Osteoblast (primary cell): ENCODE data around the gene HNRNPL. TPM values are rescaled to one million over a fixed set of nuclear protein-coding genes. Genes with fewer than 3 reads are reported as not detected.

Experiments
- DNase-seq: peaks from one replicate; pipeline ENCODE4 v3.0.0; 2011; ENCODE audit warnings: low spot score, mixed read lengths; ENCODE audit not compliant: insufficient read length; ENCODE audit errors: missing footprints
- H2AFZ ChIP-seq: 2 replicates; pipeline ENCODE4 v1.6.0; 2011; ENCODE audit warnings: mild to moderate bottlenecking, low read length
- H3K27ac ChIP-seq: 2 replicates; pipeline ENCODE4 v1.5.1; 2011; ENCODE audit warnings: mild to moderate bottlenecking, low read depth, low read length, moderate library complexity
- H3K27me3 ChIP-seq: 2 replicates; pipeline ENCODE4 v1.6.0; 2012; ENCODE audit warnings: mild to moderate bottlenecking, control low read depth, inconsistent platforms, low read length, moderate library complexity; ENCODE audit not compliant: insufficient read depth
- H3K36me3 ChIP-seq: 2 replicates; pipeline ENCODE4 v1.5.1; 2011; ENCODE audit warnings: mild to moderate bottlenecking, low read length, control low read depth, moderate library complexity; ENCODE audit not compliant: insufficient read depth
- H3K4me1 ChIP-seq: 2 replicates; pipeline ENCODE4 v1.5.1; 2011; ENCODE audit warnings: mild to moderate bottlenecking, low read length, control low read depth, moderate library complexity; ENCODE audit not compliant: insufficient read depth
- H3K4me2 ChIP-seq: 2 replicates; pipeline ENCODE4 v1.6.0; 2011; ENCODE audit warnings: mild to moderate bottlenecking, low read length; ENCODE audit not compliant: insufficient read depth
- H3K4me3 ChIP-seq: fragments of 200-600 bp; sonication (generic); 3 replicates; pipeline ENCODE4 v1.5.1; 2012; ENCODE audit warnings: mild to moderate bottlenecking, low read length, inconsistent platforms; ENCODE audit not compliant: insufficient read depth
- H3K79me2 ChIP-seq: 2 replicates; pipeline ENCODE4 v1.6.0; 2012; ENCODE audit warnings: mild to moderate bottlenecking, low read length, control low read depth, inconsistent platforms; ENCODE audit not compliant: insufficient read depth
- H3K9me3 ChIP-seq: 2 replicates; pipeline ENCODE4 v1.5.1; 2011; ENCODE audit warnings: low read depth, low read length, control low read depth
- H4K20me1 ChIP-seq: 2 replicates; pipeline ENCODE4 v1.6.0; 2012; ENCODE audit warnings: mild to moderate bottlenecking, low read length, control low read depth; ENCODE audit not compliant: insufficient read depth
- CTCF ChIP-seq: IDR thresholded peaks from 2 replicates; pipeline ENCODE4 v1.5.1; 2011; ENCODE audit warnings: mild to moderate bottlenecking, low read depth, low read length, moderate library complexity; ENCODE audit errors: extremely low read depth
- total RNA-seq: library from RNA; depleted of rRNA; stranded (reverse); fragments of >200 nt; gene quantifications from 2 replicates; pipeline ENCODE4 v1.2.3, GENCODE V29; 2012

The HNRNPL gene
- total RNA-seq, 1 donor: 188 TPM

GRCh38 chr19:38848299-38849146 lies 1.3 kb downstream of the HNRNPL start:
- Histone ChIP-seq H3K36me3 (peaks cover 51% of the 10 kb centered on the region), H3K79me2 (peaks cover 57% of the 10 kb centered on the region)

GRCh38 chr19:38846097-38846496 lies 3.7 kb downstream of the HNRNPL start:
- peaks cover 75% of the 10 kb centered on the region for H3K36me3 ChIP-seq
- peaks cover 20% of the 10 kb centered on the region for H3K4me1 ChIP-seq
- H4K20me1 ChIP-seq: peaks cover 76% of the 10 kb centered on the region
- no peak overlapping the region for H2AFZ ChIP-seq
- H3K27ac ChIP-seq: peak overlapping the region; percentile 19
- DNase-seq: no peak
- H3K4me3 ChIP-seq: no peak overlapping the region
- no peaks in the 10 kb centered on the region for H3K27me3 ChIP-seq
- no peak overlapping the region for H3K4me2 ChIP-seq
- TF ChIP-seq CTCF: no peak
- H3K79me2 ChIP-seq: peaks cover 81% of the 10 kb centered on the region
- no peaks in the 10 kb centered on the region for H3K9me3 ChIP-seq

More at GRCh38 chr19:38848299-38849146, 1.3 kb downstream of the HNRNPL start:
- Histone ChIP-seq H3K4me2 (peak overlapping the region; percentile 88), H3K4me3 (peak overlapping the region; percentile 91), H3K27ac (peak overlapping the region; percentile 70), H4K20me1 (peaks cover 53% of the 10 kb centered on the region), H3K4me1 (peaks cover 27% of the 10 kb centered on the region), H2AFZ (no peak overlapping the region), H3K27me3 (no peaks in the 10 kb centered on the region), H3K9me3 (no peaks in the 10 kb centered on the region)
- no peak for TF ChIP-seq CTCF
- DNase-seq: peak; percentile 75

DNA sequence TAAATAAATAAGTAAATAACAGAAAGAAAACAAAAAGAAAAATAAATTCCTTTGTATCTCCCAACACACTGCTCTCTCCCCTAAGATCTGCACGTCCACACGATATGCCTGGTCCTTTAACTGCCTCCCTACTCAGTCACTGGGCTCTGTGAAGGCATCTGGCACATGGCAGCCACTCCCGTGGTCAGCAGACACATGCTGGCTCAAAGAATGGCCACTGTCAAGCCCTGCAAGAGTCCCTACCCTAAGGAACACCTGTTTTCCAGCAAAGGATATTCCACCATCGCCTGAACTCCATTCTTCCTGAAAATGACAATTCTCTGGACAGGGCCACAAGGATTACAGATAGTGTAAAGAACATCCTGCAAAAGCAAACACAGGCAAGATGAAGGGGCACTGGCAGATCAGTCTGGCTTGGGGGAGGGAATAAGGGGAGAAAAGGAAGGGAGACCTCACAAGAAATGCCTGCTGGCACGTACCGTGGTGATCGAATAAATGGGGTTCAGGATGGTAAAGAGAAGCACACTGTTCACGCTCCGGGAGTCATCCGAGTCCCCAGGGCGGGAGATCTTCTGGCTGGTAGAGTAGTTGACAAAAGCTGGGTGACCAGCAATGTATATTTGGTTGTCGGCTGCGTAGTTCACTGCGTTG lies 4.3 kb downstream of the HNRNPL start:
- Histone ChIP-seq H4K20me1 (peaks cover 80% of the 10 kb centered on the region), H3K79me2 (peaks cover 87% of the 10 kb centered on the region), H3K4me1 (peaks cover 15% of the 10 kb centered on the region), H3K27me3 (no peaks in the 10 kb centered on the region), H3K36me3 (peaks cover 81% of the 10 kb centered on the region), H3K9me3 (no peaks in the 10 kb centered on the region), H3K4me3 (no peak overlapping the region), H2AFZ (no peak overlapping the region), H3K27ac (no peak overlapping the region), H3K4me2 (no peak overlapping the region)
- TF ChIP-seq CTCF: no peak
- DNase-seq: no peak

- no peak for DNase-seq
- TF ChIP-seq CTCF: no peak
- Histone ChIP-seq H3K79me2 (peaks cover 96% of the 10 kb centered on the region), H3K4me1 (peaks cover 15% of the 10 kb centered on the region), H3K4me2 (no peak overlapping the region), H3K36me3 (peaks cover 92% of the 10 kb centered on the region), H2AFZ (no peak overlapping the region), H3K27me3 (no peaks in the 10 kb centered on the region), H3K27ac (no peak overlapping the region), H3K4me3 (no peak overlapping the region), H3K9me3 (no peaks in the 10 kb centered on the region), H4K20me1 (peaks cover 90% of the 10 kb centered on the region)
Observed at GRCh38 chr19:38844093-38844686, 5.6 kb downstream of the HNRNPL start.
